ENCODE data around the gene PSMD9. TPM values are rescaled to one million over a fixed set of nuclear protein-coding genes. Genes with fewer than 3 reads are reported as not detected.

The PSMD9 gene
- total and polyA plus RNA-seq, 10 of the 15 experiments (the other 5 are each of a cell fraction or from before 2014, with no cell fraction given), result 14.6 to 152 (median 58.1) TPM

GRCh38 chr12:121926874-121927706 is 38.5 kb downstream of the PSMD9 start (continued):
- TF ChIP-seq SKIL (IDR thresholded peaks at IDR 0.05; ENCODE audit: low read depth, poor library complexity, severe bottlenecking), result no peak
- TF ChIP-seq SPI1 (IDR thresholded peaks at IDR 0.05; ENCODE audit: borderline replicate concordance, insufficient read depth, low read depth, low read length), result peak; percentile 98
- TF ChIP-seq PAX5 (IDR thresholded peaks at IDR 0.05; ENCODE audit: borderline replicate concordance, low read depth, low read length), result peak; percentile 67; the same call in 1 of the 2 replicates
- TF ChIP-seq MYC (IDR thresholded peaks at IDR 0.05; ENCODE audit: insufficient read depth, insufficient read length, insufficient replicate concordance, low read length, severe bottlenecking), result no peak
- TF ChIP-seq IKZF1 (conservative IDR thresholded peaks at IDR 0.05), result peak; percentile 97
- TF ChIP-seq ZBTB11 (CRISPR knock-in tag; IDR thresholded peaks at IDR 0.05), result no peak
- TF ChIP-seq ZNF622 (IDR thresholded peaks at IDR 0.05), result no peak
- peak; percentile 77 for TF ChIP-seq NBN (IDR thresholded peaks at IDR 0.05)
- TF ChIP-seq WRNIP1 (IDR thresholded peaks at IDR 0.05; ENCODE audit: borderline replicate concordance, low read depth, low read length), result no peak
- TF ChIP-seq, protein P1, sequence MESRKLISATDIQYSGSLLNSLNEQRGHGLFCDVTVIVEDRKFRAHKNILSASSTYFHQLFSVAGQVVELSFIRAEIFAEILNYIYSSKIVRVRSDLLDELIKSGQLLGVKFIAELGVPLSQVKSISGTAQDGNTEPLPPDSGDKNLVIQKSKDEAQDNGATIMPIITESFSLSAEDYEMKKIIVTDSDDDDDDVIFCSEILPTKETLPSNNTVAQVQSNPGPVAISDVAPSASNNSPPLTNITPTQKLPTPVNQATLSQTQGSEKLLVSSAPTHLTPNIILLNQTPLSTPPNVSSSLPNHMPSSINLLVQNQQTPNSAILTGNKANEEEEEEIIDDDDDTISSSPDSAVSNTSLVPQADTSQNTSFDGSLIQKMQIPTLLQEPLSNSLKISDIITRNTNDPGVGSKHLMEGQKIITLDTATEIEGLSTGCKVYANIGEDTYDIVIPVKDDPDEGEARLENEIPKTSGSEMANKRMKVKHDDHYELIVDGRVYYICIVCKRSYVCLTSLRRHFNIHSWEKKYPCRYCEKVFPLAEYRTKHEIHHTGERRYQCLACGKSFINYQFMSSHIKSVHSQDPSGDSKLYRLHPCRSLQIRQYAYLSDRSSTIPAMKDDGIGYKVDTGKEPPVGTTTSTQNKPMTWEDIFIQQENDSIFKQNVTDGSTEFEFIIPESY (IDR thresholded peaks at IDR 0.05), result no peak
- no peak for TF ChIP-seq SREBF2 (IDR thresholded peaks at IDR 0.05; ENCODE audit: low read length)
- TF ChIP-seq GABPA (IDR thresholded peaks at IDR 0.05; ENCODE audit: low read depth), result no peak
- TF ChIP-seq NFYA (IDR thresholded peaks at IDR 0.05; ENCODE audit: borderline replicate concordance, low read depth, low read length), result no peak
- TF ChIP-seq, protein P2, sequence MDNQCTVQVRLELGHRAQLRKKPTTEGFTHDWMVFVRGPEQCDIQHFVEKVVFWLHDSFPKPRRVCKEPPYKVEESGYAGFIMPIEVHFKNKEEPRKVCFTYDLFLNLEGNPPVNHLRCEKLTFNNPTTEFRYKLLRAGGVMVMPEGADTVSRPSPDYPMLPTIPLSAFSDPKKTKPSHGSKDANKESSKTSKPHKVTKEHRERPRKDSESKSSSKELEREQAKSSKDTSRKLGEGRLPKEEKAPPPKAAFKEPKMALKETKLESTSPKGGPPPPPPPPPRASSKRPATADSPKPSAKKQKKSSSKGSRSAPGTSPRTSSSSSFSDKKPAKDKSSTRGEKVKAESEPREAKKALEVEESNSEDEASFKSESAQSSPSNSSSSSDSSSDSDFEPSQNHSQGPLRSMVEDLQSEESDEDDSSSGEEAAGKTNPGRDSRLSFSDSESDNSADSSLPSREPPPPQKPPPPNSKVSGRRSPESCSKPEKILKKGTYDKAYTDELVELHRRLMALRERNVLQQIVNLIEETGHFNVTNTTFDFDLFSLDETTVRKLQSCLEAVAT (IDR thresholded peaks at IDR 0.05), result 0 out of 2 replicates have a peak, but pooled peaks have one; percentile 22
- TF ChIP-seq, protein P3, sequence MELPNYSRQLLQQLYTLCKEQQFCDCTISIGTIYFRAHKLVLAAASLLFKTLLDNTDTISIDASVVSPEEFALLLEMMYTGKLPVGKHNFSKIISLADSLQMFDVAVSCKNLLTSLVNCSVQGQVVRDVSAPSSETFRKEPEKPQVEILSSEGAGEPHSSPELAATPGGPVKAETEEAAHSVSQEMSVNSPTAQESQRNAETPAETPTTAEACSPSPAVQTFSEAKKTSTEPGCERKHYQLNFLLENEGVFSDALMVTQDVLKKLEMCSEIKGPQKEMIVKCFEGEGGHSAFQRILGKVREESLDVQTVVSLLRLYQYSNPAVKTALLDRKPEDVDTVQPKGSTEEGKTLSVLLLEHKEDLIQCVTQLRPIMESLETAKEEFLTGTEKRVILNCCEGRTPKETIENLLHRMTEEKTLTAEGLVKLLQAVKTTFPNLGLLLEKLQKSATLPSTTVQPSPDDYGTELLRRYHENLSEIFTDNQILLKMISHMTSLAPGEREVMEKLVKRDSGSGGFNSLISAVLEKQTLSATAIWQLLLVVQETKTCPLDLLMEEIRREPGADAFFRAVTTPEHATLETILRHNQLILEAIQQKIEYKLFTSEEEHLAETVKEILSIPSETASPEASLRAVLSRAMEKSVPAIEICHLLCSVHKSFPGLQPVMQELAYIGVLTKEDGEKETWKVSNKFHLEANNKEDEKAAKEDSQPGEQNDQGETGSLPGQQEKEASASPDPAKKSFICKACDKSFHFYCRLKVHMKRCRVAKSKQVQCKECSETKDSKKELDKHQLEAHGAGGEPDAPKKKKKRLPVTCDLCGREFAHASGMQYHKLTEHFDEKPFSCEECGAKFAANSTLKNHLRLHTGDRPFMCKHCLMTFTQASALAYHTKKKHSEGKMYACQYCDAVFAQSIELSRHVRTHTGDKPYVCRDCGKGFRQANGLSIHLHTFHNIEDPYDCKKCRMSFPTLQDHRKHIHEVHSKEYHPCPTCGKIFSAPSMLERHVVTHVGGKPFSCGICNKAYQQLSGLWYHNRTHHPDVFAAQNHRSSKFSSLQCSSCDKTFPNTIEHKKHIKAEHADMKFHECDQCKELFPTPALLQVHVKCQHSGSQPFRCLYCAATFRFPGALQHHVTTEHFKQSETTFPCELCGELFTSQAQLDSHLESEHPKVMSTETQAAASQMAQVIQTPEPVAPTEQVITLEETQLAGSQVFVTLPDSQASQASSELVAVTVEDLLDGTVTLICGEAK (IDR thresholded peaks at IDR 0.05; ENCODE audit: borderline replicate concordance), result no peak

Data from GM12878 (cell line).